ENCODE results near the gene TTC33.

- TF ChIP-seq EZH2 (IDR thresholded peaks at IDR 0.05; ENCODE audit: insufficient read depth, poor library complexity, severe bottlenecking) (no peak), EZH2phosphoT487 (IDR thresholded peaks at IDR 0.05; ENCODE audit: insufficient read depth, low read depth) (no peak)
These were observed 102.3 kb downstream of the TTC33 start for GRCh38 chr5:40653221-40654022.

Data from GM23248 (cell line).